Lower leg skin (tissue), 3 donors: Measurements from ENCODE around the gene ERCC2.

Source experiments
- POLR2A ChIP-seq, 2 donors: fragments of 450-650 bp; IDR thresholded peaks; one replicate each; pipeline ENCODE4 v1.6.1; 2016 to 2017; ENCODE audit warnings: antibody characterized with exemption in 2 of 2, mild to moderate bottlenecking in 1 of 2, moderate library complexity in 1 of 2
- TF ChIP-seq, protein P1 (sequence below), 3 donors: fragments of 450-650 bp; IDR thresholded peaks; one replicate each; pipeline ENCODE4 v1.5.1; 2016; ENCODE audit warnings: antibody characterized with exemption in 3 of 3, mild to moderate bottlenecking in 3 of 3, moderate library complexity in 2 of 3

DNA sequence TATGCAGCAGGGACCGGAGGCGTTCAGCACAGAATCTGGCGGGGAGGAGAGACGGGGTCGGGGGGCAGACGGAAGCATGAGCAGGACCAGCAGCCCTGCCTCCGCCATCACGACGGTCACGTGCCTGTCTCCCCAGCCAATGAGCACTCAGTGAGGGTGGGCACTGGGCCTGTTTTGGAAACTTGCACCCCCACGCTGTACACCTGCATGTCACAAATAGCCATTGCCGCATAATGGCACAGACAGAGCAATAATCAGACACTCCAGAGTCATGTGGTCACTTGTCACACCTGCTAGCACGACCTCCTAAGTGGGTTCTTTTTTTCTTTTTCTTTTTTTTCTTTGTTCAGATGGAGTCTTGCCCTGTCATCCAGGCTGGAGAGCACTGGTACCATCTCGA, 8.8 kb downstream of the ERCC2 start:
- TF ChIP-seq, protein P1, sequence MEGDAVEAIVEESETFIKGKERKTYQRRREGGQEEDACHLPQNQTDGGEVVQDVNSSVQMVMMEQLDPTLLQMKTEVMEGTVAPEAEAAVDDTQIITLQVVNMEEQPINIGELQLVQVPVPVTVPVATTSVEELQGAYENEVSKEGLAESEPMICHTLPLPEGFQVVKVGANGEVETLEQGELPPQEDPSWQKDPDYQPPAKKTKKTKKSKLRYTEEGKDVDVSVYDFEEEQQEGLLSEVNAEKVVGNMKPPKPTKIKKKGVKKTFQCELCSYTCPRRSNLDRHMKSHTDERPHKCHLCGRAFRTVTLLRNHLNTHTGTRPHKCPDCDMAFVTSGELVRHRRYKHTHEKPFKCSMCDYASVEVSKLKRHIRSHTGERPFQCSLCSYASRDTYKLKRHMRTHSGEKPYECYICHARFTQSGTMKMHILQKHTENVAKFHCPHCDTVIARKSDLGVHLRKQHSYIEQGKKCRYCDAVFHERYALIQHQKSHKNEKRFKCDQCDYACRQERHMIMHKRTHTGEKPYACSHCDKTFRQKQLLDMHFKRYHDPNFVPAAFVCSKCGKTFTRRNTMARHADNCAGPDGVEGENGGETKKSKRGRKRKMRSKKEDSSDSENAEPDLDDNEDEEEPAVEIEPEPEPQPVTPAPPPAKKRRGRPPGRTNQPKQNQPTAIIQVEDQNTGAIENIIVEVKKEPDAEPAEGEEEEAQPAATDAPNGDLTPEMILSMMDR (IDR thresholded peaks at IDR 0.05) = no peak
- no peak for TF ChIP-seq POLR2A (IDR thresholded peaks at IDR 0.05)
